Stimulated activated CD4-positive, alpha-beta T cell treated with anti-CD3 and anti-CD28 coated beads, Interleukin-12 subunit alpha, Interleukin-12 subunit beta, amount 100 ng/mL, for 24 hours (primary cell): ENCODE data around the gene TLR1.
A peak's percentile ranks its signal among the peaks of the same experiment; 100 is the strongest.
"Not testable (repeated sequence)": the region's sequence is repeated elsewhere in the genome, so short reads cannot be mapped to it uniquely, and the experiment has no call there.

ENCODE experiments used
- DNase-seq, 2 experiments: peaks; one replicate each; pipeline ENCODE4 v3.0.0-alpha.2; 2020; ENCODE audit warnings: low read depth in 2 of 2

The TLR1 gene

GRCh38 chr4:38775326-38775725 is 29.3 kb downstream of the TLR1 start:
- DNase-seq, result no peak

DNA sequence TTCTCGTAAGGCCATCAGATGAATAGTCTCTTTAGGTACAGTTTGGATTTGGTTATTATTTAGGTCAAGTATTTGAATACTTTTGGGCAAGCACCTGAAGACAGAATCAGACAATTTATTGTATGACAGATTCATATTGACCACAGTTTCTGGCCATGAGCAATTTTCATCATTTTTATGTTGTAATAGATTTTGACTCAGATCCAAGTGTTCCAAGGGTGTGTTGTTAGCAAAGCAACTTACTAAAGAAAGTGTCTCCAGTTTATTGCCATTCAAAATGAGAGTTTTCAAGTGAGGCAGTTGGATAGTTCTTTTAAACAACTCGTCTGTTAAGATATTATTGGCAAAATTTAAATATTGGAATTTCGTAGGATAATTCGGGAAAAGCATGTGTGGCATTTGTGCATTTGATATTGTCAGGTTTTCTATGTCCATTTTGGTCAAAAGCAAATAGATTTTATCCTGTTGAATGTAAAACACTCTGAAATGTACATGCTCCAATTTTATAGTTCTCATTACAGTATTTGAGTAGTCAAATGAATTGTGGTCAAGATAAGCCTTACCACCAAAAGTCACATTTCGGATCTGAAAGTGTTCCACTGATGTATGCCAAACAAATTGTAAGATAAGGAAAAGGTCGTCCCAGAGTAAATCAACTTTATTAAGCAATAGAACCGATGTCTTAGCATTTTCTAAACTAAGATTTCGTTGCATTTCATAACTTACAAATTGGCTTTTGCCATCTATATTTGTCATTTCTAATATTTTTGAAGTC is 30.2 kb downstream of the TLR1 start:
- no peak for DNase-seq

DNA sequence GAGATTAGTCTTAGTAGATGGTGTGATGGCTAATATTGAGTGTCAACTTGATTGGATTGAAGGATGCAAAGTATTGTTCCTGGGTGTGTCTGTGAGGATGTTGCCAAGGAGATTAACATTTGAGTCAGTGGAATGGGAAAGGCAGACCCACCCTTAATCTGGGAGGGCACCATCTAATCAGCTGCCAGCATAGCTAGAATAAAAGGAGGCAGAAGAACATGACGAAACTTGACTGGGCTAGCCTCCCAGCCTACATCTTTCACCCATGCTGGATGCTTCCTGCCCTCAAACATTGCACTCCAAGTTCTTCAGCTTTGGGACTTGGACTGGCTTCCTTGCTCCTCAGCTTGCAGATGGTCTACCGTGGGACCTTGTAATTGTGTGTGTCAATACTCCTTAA is 34.3 kb downstream of the TLR1 start:
- not testable (repeated sequence) for DNase-seq

DNA sequence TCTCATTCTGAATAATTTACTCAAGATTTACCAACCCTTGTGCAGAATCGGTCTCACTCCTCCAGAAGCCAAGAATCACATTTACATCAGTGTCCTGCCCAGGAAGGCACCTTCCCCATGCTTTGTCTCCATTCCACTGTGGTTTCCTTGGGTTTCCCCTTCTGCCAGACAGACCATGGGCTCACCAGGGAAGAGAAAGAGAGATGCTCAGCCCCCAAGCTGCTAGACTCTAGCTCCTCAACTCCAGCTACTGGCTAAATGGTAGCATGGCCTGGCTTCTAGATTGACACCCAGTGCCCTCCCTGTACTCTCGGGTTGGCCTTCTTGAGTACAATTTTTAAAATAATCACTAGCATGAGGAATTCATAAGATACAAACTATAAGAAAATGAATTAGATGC is 34.7 kb downstream of the TLR1 start:
- DNase-seq, result no peak

- no peak for DNase-seq
These were observed 35.1 kb downstream of the TLR1 start for GRCh38 chr4:38769441-38769840.

- no peak for DNase-seq
These were observed 35.6 kb downstream of the TLR1 start for GRCh38 chr4:38768968-38769394.

GRCh38 chr4:38766940-38767339 is 37.7 kb downstream of the TLR1 start:
- DNase-seq, result not testable (repeated sequence)

- no peak for DNase-seq
These were observed 39.2 kb downstream of the TLR1 start for GRCh38 chr4:38765382-38765781.

GRCh38 chr4:38764277-38764676 is 40.3 kb downstream of the TLR1 start:
- DNase-seq, result no peak

DNA sequence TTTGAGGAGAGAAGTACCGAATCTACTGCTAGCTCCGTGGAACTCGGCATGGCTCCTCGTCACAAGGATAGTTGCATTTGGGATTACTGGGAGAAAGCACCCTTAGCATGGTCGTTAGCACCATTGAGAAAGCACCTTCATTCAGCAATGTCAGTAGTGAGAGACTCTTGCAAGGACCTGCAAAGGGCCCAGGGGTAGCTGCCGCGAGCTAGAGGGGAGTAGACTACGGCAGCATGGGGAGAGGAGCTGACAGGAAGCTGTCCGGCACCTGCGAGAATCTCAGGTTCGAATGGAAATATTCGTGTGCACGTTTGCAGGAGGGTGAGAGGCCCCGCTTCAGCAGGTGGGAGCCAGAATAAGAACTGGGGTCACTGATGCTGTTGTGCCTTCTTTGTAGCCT is 42.0 kb downstream of the TLR1 start:
- no peak for DNase-seq

GRCh38 chr4:38759790-38760122 is 44.8 kb downstream of the TLR1 start:
- no peak for DNase-seq

- peak; percentile 18 to 56 for DNase-seq
These were observed 45.3 kb downstream of the TLR1 start for GRCh38 chr4:38759113-38759789.

- DNase-seq, result no peak
These were observed 46.5 kb downstream of the TLR1 start for GRCh38 chr4:38757945-38758600.

DNA sequence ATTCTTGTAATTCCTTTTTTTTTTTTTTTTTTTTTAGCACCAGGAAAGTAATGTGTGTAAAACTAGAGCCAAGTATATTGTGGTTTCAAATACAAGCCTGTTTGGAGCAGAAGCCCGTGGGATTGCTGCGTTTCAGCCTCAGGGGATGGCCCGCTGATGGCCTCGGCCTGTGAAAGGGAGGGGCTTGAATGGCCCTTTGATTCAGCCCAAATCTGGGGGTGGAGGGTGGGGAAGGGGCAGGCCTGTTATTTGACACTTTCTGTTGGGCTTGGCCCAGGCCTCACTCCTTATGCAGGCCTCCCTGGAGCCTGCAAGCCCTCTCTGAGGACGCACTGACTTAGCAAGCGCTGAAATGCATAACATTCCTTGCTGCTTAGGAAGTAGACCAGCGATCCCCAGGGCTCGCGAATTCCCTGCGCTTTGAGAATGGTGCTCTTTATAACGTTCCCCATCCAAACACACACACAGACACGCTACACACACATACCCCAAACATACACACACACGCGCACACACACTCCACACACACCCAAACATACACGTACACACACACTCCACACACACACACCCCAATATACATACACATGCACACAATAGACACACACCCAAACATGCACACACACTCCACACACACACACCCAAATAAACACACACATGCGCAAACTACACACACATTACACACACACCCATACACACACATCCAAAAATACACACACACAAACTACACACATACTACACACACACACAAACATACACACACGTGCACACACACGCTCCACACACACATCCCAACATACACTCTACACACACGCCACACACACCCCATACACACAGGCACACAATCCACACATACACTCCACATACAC is 51.4 kb downstream of the TLR1 start:
- no peak for DNase-seq

GRCh38 chr4:38752372-38752940 is 52.1 kb downstream of the TLR1 start:
- DNase-seq, result no peak

DNA sequence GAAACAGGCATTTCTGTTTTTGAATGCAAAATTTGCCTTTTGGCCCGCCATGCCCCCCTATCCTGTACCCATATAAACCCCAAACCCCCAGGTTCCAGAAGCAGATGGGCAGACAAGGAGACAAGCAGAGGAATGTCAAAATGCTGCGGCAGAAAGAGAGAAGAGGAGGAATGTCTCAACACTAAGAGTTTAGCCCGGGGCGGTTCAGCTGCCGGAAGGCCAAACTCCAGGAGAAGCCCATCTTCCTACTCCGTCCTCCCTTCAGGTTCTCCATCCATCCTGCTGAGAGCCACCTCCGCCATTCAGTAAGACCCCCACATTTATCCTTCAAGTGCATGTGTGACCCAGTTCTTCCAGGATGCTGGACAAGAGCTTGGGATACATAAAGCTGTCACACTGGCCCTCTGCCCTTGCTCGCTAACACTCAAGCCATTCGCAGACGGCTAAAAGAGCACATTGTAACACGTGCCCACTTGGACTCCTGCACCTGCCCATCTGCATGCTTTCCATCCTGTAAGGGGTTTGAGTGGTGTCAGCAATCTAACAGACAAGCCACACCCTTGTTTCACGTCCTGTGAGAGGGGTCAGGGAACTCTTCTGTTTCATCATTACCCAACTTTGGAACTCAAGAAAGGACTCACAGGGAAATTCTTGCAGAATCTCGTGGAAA is 53.1 kb downstream of the TLR1 start:
- DNase-seq, result no peak

GRCh38 chr4:38749336-38749735 is 55.3 kb downstream of the TLR1 start:
- no peak for DNase-seq

GRCh38 chr4:38747629-38748028 is 57.0 kb downstream of the TLR1 start:
- no peak for DNase-seq
